H1 (cell line): ENCODE data around the gene ENPP6. TPM values are rescaled to one million over a fixed set of nuclear protein-coding genes. Genes with fewer than 3 reads are reported as not detected.

Experiments used
- CTCF ChIA-PET: fragments of 300-600 bp; sonication (Branson Sonifier 250); formaldehyde crosslinking; loops from one replicate; lab custom pipeline; 2021; ENCODE audit not compliant: partially characterized antibody; lab: Charles Lee
- POLR2A ChIA-PET: fragments of 300-600 bp; sonication (Branson Sonifier 250); formaldehyde crosslinking; loops from one replicate; lab custom pipeline; 2021; ENCODE audit warnings: inconsistent platforms; ENCODE audit not compliant: partially characterized antibody; lab: Charles Lee
- DNase-seq, 2 experiments: peaks; one replicate each; pipeline versions ENCODE4 v3.0.0 to v3.0.0-alpha.2; 2010 to 2022; ENCODE audit warnings: low spot score in 2 of 2, low read depth in 1 of 2, mixed read lengths in 1 of 2
- FAIRE-seq: peaks from 2 replicates; lab custom pipeline; 2011; peaks lifted over from hg19 to GRCh38; lab: Jason Lieb, UNC
- H2AFZ ChIP-seq: 2 replicates; pipeline ENCODE4 v1.8.1; 2012; ENCODE audit warnings: low read length, inconsistent platforms
- H2AK5ac ChIP-seq: 2 replicates; pipeline ENCODE4 v1.6.1; 2013; ENCODE audit warnings: low read depth, low read length
- H2BK120ac ChIP-seq: replicated peaks from 2 replicates; pipeline ENCODE3; 2013; ENCODE audit warnings: low read depth, low read length, inconsistent platforms
- H2BK12ac ChIP-seq: 2 replicates; pipeline ENCODE4 v1.6.1; 2013; ENCODE audit warnings: low read depth, low read length
- H2BK15ac ChIP-seq: 2 replicates; pipeline ENCODE4 v1.6.1; 2013; ENCODE audit warnings: low read length
- H2BK20ac ChIP-seq: 2 replicates; pipeline ENCODE4 v1.6.1; 2013; ENCODE audit warnings: low read length
- H2BK5ac ChIP-seq: 2 replicates; pipeline ENCODE4 v1.6.1; 2013; ENCODE audit warnings: low read depth, low read length
- H3K14ac ChIP-seq: 2 replicates; pipeline ENCODE4 v1.6.1; 2013; ENCODE audit warnings: inconsistent platforms; ENCODE audit not compliant: insufficient read length
- H3K18ac ChIP-seq: 2 replicates; pipeline ENCODE4 v1.6.1; 2013; ENCODE audit warnings: low read length; ENCODE audit errors: extremely low read depth
- H3K23ac ChIP-seq: 2 replicates; pipeline ENCODE4 v1.6.1; 2013; ENCODE audit warnings: inconsistent platforms; ENCODE audit not compliant: insufficient read length
- H3K23me2 ChIP-seq: 2 replicates; pipeline ENCODE4 v1.6.1; 2013; ENCODE audit warnings: low read depth, low read length
- H3K27ac ChIP-seq: 2 replicates; pipeline ENCODE4 v1.6.1; 2011; ENCODE audit warnings: low read depth, low read length, inconsistent platforms
- H3K27me3 ChIP-seq, 4 experiments: replicated peaks in 1 of 4; 1 replicate in 1 of 4; 2 replicates in 3 of 4; pipeline versions ENCODE4 v1.6.1 to v1.8.1; 2011 to 2013; ENCODE audit warnings: low read length in 3 of 4, mild to moderate bottlenecking in 3 of 4, inconsistent platforms in 2 of 4, mixed read lengths in 2 of 4, moderate library complexity in 1 of 4; ENCODE audit not compliant: control insufficient read depth in 3 of 4, insufficient read depth in 3 of 4; ENCODE audit errors: extremely low read depth in 1 of 4
- H3K36me3 ChIP-seq, 4 experiments: 2 replicates each; pipeline versions ENCODE4 v1.6.1 to v1.8.1; 2011 to 2013; ENCODE audit warnings: mild to moderate bottlenecking in 4 of 4, low read length in 3 of 4, moderate library complexity in 2 of 4, control low read depth in 1 of 4, inconsistent platforms in 1 of 4; ENCODE audit not compliant: insufficient read depth in 4 of 4, control insufficient read depth in 2 of 4
- H3K4ac ChIP-seq: replicated peaks from 2 replicates; pipeline ENCODE3; 2013; ENCODE audit warnings: low read length, low read depth, mixed read lengths, inconsistent platforms; ENCODE audit not compliant: insufficient read length
- H3K4me1 ChIP-seq, 4 experiments: replicated peaks in 1 of 4; 1 replicate in 1 of 4; 2 replicates in 3 of 4; pipeline versions ENCODE4 v1.6.1 to v1.8.1; 2011 to 2013; ENCODE audit warnings: low read length in 3 of 4, inconsistent platforms in 2 of 4, mixed read lengths in 1 of 4; ENCODE audit not compliant: insufficient read depth in 4 of 4, control insufficient read depth in 3 of 4
- H3K4me2 ChIP-seq, 2 experiments: 2 replicates each; pipeline versions ENCODE4 v1.6.1 to v1.8.1; 2011 to 2013; ENCODE audit warnings: low read depth in 2 of 2, low read length in 2 of 2, control low read depth in 1 of 2, inconsistent platforms in 1 of 2, mild to moderate bottlenecking in 1 of 2; ENCODE audit not compliant: insufficient read depth in 1 of 2
- H3K4me3 ChIP-seq, 4 experiments: fragments of 200-600, 300-600 bp in 1 of 4; sonication (generic), shearing (Covaris generic), sonication (Bioruptor Twin) in 1 of 4; 2 replicates each; pipeline versions ENCODE4 v1.5.1 to v1.8.1; 2011 to 2016; ENCODE audit warnings: low read length in 4 of 4, low read depth in 3 of 4, control low read depth in 2 of 4, inconsistent platforms in 2 of 4, mild to moderate bottlenecking in 2 of 4, mixed read lengths in 1 of 4, moderate library complexity in 1 of 4; ENCODE audit not compliant: insufficient read depth in 2 of 4; ENCODE audit errors: extremely low read depth in 1 of 4
- H3K56ac ChIP-seq: replicated peaks from 2 replicates; pipeline ENCODE3; 2013; ENCODE audit warnings: low read depth, mild to moderate bottlenecking, mixed read lengths, low read length, inconsistent platforms; ENCODE audit not compliant: insufficient read length
- H3K79me1 ChIP-seq: 2 replicates; pipeline ENCODE4 v1.6.1; 2013; ENCODE audit warnings: low read depth, low read length, control low read depth
- H3K79me2 ChIP-seq, 2 experiments: 2 replicates each; pipeline versions ENCODE4 v1.6.1 to v1.8.1; 2012 to 2013; ENCODE audit warnings: low read length in 2 of 2, mild to moderate bottlenecking in 2 of 2, inconsistent platforms in 1 of 2; ENCODE audit not compliant: insufficient read depth in 2 of 2, control insufficient read depth in 1 of 2
- H3K9ac ChIP-seq, 4 experiments: replicated peaks in 1 of 4; 1 replicate in 1 of 4; 2 replicates in 3 of 4; pipeline versions ENCODE4 v1.6.1 to v1.8.1; 2011 to 2013; ENCODE audit warnings: low read depth in 3 of 4, low read length in 3 of 4, control low read depth in 2 of 4, mild to moderate bottlenecking in 2 of 4, moderate library complexity in 2 of 4, inconsistent platforms in 1 of 4; ENCODE audit errors: extremely low read depth in 1 of 4
- H3K9me3 ChIP-seq, 2 experiments: 2 replicates each; pipeline versions ENCODE4 v1.6.1 to v1.8.1; 2012 to 2013; ENCODE audit warnings: mild to moderate bottlenecking in 2 of 2, moderate library complexity in 2 of 2, control low read depth in 1 of 2, inconsistent platforms in 1 of 2, low read depth in 1 of 2, low read length in 1 of 2, mixed read lengths in 1 of 2; ENCODE audit not compliant: insufficient read depth in 2 of 2
- H4K20me1 ChIP-seq, 2 experiments: replicated peaks in 1 of 2; 2 replicates each; pipeline versions ENCODE3 to v1.8.1; 2011 to 2013; ENCODE audit warnings: inconsistent platforms in 2 of 2, low read length in 2 of 2, mild to moderate bottlenecking in 1 of 2; ENCODE audit not compliant: insufficient read depth in 2 of 2, control insufficient read depth in 1 of 2
- H4K5ac ChIP-seq: 2 replicates; pipeline ENCODE4 v1.6.1; 2013; ENCODE audit warnings: low read length, low read depth, mixed read lengths, inconsistent platforms; ENCODE audit not compliant: insufficient read length
- H4K8ac ChIP-seq: 2 replicates; pipeline ENCODE4 v1.8.0; 2013; ENCODE audit warnings: mild to moderate bottlenecking, moderate library complexity, low read length, inconsistent platforms; ENCODE audit not compliant: insufficient read depth; ENCODE audit errors: extremely low read depth
- H4K91ac ChIP-seq: replicated peaks from 2 replicates; pipeline ENCODE3; 2013; ENCODE audit warnings: low read length, mixed read lengths, inconsistent platforms; ENCODE audit not compliant: insufficient read length
- BRCA1 ChIP-seq: IDR thresholded peaks from 2 replicates; pipeline ENCODE4 v1.6.1; 2012; ENCODE audit warnings: low read depth, low read length, improper control_type of control experiment
- HDAC6 ChIP-seq: IDR thresholded peaks from one replicate; pipeline ENCODE4 v1.7.1; 2012; ENCODE audit warnings: low read depth, mild to moderate bottlenecking, inconsistent platforms, low read length, moderate library complexity
- JUN ChIP-seq: IDR thresholded peaks from 2 replicates; pipeline ENCODE4 v1.6.1; 2011; ENCODE audit warnings: low read depth, mild to moderate bottlenecking, improper control_type of control experiment, low read length
- TAF7 ChIP-seq: optimal IDR thresholded peaks from 2 replicates; pipeline ENCODE3; 2011; ENCODE audit warnings: low read depth, mild to moderate bottlenecking, inconsistent platforms, low read length, moderate library complexity, borderline replicate concordance
- TCF12 ChIP-seq: IDR thresholded peaks from 2 replicates; pipeline ENCODE4 v1.6.1; 2011; ENCODE audit warnings: low read depth, mild to moderate bottlenecking, low read length
- WGBS, 2 experiments: shearing (Covaris generic) in 1 of 2; methylation state at CpG; one replicate each; pipeline versions ENCODE4 v1.1.6 to v1.1.7; 2013 to 2015; ENCODE audit warnings: low lambda C conversion rate in 2 of 2, mixed read lengths in 2 of 2, inconsistent platforms in 1 of 2, low coverage in 1 of 2, missing lambda C conversion rate in 1 of 2; ENCODE audit not compliant: insufficient replicate concordance in 2 of 2, insufficient coverage in 1 of 2, insufficient read length in 1 of 2; ENCODE audit errors: extremely low coverage in 1 of 2, missing lambda C conversion rate in 1 of 2; 5-methylcytosine and 5-hydroxymethylcytosine counted together
- polyA plus RNA-seq, 7 experiments: library from polyadenylated mRNA; depleted of rRNA in 3 of 7; stranded (reverse) in 5 of 7; unstranded in 2 of 7; fragments of >200 nt in 5 of 7; fragments of 200-250 nt in 2 of 7; gene quantifications; 1 replicate in 5 of 7; 2 replicates in 1 of 7; 4 replicates in 1 of 7; pipeline versions ENCODE4 v1.2.1 to v1.2.3, GENCODE V29; 2011 to 2013; ENCODE audit warnings: missing spikeins in 2 of 7, mixed read lengths in 2 of 7
- total RNA-seq: library from RNA; stranded (reverse); fragmentation: NEBNext Ultra II Directional; extraction: Animal tissue kit (Norgen Biotek cat#: 25700); gene quantifications from 2 replicates; pipeline ENCODE4 v1.2.1, GENCODE V29; 2021
- TF ChIP-seq, protein P1 (sequence below): IDR thresholded peaks from 2 replicates; pipeline ENCODE4 v1.6.1; 2011; ENCODE audit warnings: low read depth, mild to moderate bottlenecking, low read length; ENCODE audit not compliant: insufficient read depth

ENPP6 gene
- total and polyA plus RNA-seq, 2 of the 8 experiments (the other 6 are each of a cell fraction or from before 2014, with no cell fraction given), result 0.11 to 0.20 TPM

- no peaks in the 10 kb centered on the region for H3K79me1 ChIP-seq
- no peaks in the 10 kb centered on the region; a peak in 1 of 7 replicates for H3K4me1 ChIP-seq
- no peak overlapping the region for H2BK120ac ChIP-seq
- no peaks in the 10 kb centered on the region for H3K27me3 ChIP-seq
- H3K23ac ChIP-seq, result no peak overlapping the region
- H2BK5ac ChIP-seq, result no peak overlapping the region
- H3K36me3 ChIP-seq, result no peaks in the 10 kb centered on the region
- no peak overlapping the region for H3K4me2 ChIP-seq
- DNase-seq (peak in 1 of 2 experiments; percentile 40), FAIRE-seq (no peak)
- H2BK15ac ChIP-seq, result no peak overlapping the region
- TF ChIP-seq TAF7, result no peak
- no peak for TF ChIP-seq TCF12
- TF ChIP-seq JUN, result no peak
- TF ChIP-seq, protein P1, sequence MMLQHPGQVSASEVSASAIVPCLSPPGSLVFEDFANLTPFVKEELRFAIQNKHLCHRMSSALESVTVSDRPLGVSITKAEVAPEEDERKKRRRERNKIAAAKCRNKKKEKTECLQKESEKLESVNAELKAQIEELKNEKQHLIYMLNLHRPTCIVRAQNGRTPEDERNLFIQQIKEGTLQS, result no peak
- no peak for TF ChIP-seq HDAC6
- TF ChIP-seq BRCA1, result no peak
- no peak overlapping the region for H4K8ac ChIP-seq
- no peak overlapping the region for H4K5ac ChIP-seq
- no peaks in the 10 kb centered on the region for H4K20me1 ChIP-seq
- H2AFZ ChIP-seq, result no peak overlapping the region
- no peaks in the 10 kb centered on the region for H3K79me2 ChIP-seq
- no peak overlapping the region for H2AK5ac ChIP-seq
- no peak overlapping the region for H3K4me3 ChIP-seq
- H3K14ac ChIP-seq, result no peak overlapping the region
- H3K9ac ChIP-seq, result no peak overlapping the region
- no peak overlapping the region for H3K27ac ChIP-seq
- no peak overlapping the region; the same call in 1 of the 2 replicates for H3K18ac ChIP-seq
- H2BK12ac ChIP-seq, result no peak overlapping the region
- H3K9me3 ChIP-seq, result no peaks in the 10 kb centered on the region
- no peaks in the 10 kb centered on the region for H3K23me2 ChIP-seq
- POLR2A ChIA-PET, result no interaction called here
- no peak overlapping the region for H3K4ac ChIP-seq
- 50% methylated on average over 5 of the region's 6 CpGs; no CpG with 5 or more reads in 1 of the 2 experiments for WGBS, 2 experiments
- H4K91ac ChIP-seq, result no peak overlapping the region
- CTCF ChIA-PET, result interaction anchor here (1.8 kb wide), 1 partner anchor 9 kb away, joined by 5 read pairs; no protein-coding TSS in a partner anchor
- H3K56ac ChIP-seq, result no peak overlapping the region
- H2BK20ac ChIP-seq, result no peak overlapping the region
Observed at GRCh38 chr4:184259866-184260265, 42.2 kb upstream of the ENPP6 start.
